Endothelial cell of hepatic sinusoid (primary cell): ENCODE data around the gene CALCOCO1.
"Not testable (repeated sequence)": the region's sequence is repeated elsewhere in the genome, so short reads cannot be mapped to it uniquely, and the experiment has no call there.

ENCODE experiments used
- in situ Hi-C: cut with HindIII; loops from 2 replicates; pipeline ENCODE4 v1.10.0; 2017; ENCODE audit warnings: low sequenced_read_pairs

The CALCOCO1 gene, protein sequence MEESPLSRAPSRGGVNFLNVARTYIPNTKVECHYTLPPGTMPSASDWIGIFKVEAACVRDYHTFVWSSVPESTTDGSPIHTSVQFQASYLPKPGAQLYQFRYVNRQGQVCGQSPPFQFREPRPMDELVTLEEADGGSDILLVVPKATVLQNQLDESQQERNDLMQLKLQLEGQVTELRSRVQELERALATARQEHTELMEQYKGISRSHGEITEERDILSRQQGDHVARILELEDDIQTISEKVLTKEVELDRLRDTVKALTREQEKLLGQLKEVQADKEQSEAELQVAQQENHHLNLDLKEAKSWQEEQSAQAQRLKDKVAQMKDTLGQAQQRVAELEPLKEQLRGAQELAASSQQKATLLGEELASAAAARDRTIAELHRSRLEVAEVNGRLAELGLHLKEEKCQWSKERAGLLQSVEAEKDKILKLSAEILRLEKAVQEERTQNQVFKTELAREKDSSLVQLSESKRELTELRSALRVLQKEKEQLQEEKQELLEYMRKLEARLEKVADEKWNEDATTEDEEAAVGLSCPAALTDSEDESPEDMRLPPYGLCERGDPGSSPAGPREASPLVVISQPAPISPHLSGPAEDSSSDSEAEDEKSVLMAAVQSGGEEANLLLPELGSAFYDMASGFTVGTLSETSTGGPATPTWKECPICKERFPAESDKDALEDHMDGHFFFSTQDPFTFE

DNA sequence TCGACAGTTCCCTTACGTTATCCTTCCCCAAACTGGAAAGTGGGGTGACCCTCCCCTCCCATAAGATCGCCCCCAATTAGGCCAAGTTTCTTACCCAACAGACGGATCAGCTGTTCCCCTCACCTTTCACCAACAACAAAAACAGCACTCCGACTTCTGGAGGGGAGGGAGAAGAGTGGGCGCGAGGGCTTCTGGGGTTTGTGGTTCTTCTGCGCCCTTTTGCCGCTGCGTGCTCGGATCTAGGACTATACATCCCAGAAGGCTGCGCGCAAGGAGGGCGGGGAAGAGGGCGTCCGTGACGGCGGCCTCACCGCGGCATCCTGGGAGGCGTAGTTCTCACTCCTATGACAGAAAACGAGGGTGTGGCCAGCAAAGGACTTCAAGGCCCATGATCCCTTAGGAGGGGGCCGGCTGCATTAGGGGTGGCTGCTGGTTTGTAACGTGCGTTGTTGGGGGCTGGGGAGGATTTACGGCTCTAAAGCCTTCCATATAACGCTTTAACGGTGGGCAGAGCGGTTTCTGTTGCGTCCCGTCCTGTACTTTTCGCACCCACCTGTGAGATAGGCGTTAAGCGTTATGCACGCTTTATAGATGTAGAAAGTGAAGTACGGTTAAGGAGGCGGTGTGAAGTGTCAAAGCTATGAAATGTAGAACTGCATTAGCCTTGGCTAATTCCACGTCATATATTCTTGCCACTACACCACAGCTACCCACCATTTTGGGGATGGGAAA is at the start of gene CALCOCO1:
Gene CALCOCO1 (minus strand): TSS at position 143 of the 732 bp plus-strand sequence. CDS start 2,210 bp downstream, outside the sequence.
- in situ Hi-C loops, result no loop called here

DNA sequence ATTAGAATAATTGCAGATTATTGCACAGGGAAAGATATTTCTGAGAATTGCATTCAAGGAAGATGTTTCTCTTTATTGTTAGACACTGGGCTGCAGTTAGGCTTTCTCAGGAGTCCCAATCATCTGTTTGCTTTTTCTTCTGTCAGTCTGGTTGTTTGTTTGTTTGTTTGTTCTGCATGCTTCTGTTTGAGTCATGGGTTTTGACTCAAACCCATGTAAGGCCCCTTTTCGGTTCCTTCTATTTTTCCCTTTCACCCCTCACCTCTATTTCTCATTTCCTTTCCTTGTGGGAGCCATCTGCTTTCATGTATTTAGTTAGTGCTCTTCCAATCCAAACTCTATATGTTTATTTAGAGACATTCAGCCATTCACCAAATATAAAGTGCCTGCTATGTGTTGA is 49.6 kb upstream of the CALCOCO1 start:
- in situ Hi-C loops, result no loop called here

DNA sequence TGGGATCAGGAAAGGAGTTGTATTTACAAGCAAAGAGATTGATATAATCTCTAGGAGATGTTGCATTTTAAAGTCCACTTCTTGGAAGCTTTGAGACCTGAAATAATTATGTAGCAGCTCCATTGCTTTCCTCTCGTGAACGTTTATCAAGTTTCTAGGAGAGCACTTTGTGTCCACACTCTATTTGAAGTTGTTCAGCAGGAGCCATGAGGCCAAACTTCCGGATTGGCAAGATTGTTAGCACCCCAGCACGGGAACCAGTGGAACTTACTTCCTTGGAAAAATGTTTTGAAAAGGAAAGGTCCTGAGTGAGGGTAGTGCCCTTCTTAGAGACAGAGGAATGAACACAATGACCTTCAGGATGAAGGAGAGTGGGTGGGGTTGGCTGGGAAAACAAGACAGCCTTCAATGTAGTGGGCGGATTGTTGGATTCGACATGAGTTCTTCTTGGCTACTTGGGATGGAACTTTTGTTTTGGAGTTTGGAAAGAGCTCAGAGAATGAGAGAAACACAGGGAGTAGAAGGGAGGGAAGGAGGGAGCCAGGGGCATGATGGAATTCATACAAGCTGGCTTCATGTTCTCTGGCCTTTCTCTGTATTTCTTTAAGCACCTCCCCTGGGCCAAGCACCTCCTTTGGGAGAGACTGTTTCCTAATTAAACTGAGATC is 48.4 kb upstream of the CALCOCO1 start:
- in situ Hi-C loops, result no loop called here

DNA sequence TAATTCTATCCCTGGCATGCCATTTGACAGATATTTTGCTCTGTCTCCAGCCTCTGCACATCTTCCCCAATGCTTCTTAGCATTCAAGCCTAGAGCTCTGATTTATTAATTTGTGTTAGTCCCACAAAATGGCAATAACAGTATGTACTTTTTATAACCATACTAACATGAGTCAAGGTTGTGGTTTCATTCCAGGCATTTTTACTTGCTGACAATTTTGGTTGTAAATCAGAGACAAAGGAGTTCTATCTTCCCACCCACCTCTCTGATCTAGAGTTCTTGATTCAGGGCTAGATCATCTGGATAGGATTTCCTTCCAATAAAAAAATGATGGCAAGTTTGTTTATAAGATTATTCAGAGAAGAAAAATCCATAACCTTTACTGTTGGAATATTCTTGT is 43.0 kb upstream of the CALCOCO1 start:
- in situ Hi-C loops, result no loop called here

DNA sequence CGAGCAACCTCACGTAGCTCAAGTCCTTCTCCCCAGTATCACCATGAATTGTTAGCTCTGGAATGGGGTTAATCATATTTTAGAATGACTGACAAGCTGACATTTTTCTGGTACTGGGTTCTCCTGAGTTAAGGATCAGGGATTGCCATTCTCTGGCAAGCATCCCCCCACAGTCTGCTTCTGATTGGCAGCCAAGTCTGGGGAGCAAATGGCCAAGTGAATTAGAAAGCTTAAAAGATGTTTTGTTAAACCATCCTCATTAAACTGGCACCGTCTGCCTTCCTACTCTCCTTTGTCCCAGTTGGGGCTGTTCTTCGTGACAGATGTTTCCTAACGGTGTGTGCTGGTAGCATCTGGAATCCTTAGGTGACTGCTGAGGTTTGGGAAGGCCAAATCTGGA is 41.7 kb upstream of the CALCOCO1 start:
- in situ Hi-C loops, result no loop called here

DNA sequence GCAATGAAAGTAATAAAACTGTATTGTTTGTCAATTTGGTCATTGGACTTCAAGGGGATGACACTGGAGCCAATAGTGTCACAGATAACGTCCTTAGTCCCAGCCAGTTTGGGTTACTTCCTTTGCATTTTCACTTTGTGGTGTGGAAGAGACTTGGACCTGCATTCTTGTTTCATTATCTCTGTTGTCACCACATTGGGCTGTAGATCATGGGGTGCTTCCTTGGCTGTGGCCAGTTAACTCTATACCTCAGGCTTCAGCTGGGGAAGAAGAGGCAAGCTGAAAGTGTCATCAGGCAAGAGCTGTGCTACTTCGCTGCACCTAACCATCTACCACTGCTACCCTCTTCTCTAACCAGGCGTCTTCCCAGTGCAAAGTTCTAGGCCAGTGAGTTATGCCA is 39.6 kb upstream of the CALCOCO1 start:
- in situ Hi-C loops, result no loop called here

DNA sequence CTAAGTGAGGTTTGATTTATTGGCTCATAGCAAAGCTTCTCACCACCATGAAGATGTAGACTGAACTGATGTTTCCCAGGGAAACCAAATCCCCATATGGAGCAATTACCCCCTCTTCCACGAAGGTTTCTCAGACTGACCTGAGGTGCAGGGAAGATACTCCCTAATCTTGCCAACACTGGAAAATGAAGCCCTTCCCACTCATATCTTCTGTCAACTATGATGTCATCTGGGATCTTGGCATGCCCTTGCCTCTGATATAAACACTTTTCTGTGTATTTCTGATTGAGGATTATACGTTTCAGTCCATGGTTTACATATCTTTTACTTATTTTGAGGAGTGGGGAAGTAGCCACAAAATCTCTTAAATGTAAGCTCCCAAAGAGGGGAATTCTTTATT is 38.6 kb upstream of the CALCOCO1 start:
- in situ Hi-C loops, result no loop called here

DNA sequence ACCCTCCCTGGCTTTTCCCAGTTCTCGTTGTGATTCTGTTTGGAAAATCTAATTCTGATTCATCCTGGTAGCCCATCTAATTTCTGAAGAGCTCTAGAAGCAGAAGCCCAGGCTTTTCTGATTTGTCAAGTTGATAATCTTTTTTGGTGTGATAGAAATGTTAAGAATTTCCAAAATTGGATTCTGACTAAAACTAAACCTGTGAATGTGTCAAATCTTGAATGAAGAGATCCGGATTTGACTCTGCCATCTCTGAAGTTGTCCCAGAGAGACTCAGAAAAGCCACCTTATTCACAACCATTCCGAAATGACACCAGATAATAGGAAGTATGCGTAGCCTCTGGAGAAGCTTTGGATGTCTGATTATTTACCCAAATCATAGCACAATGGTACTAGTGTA is 37.4 kb upstream of the CALCOCO1 start:
- in situ Hi-C loops, result no loop called here

DNA sequence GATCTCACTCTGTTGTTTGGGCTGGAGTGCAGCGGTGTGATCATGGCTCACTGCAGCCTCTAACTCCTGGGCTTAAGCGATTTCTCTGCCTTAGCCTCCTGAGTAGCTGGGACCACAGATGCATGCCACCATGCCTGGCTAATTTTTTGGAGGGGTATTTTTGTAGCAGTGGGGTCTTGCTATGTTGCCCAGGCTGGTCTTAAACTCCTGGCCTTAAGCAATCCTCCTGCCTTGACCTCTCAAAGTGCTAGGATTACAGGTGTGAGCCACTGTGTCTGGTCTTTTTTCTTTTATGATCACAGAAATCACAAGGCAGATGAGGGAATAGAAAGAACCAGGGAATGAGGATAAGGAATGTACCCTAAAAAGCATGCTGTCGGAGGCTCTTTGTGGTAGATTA is 35.5 kb upstream of the CALCOCO1 start:
- in situ Hi-C loops, result not testable (repeated sequence)

DNA sequence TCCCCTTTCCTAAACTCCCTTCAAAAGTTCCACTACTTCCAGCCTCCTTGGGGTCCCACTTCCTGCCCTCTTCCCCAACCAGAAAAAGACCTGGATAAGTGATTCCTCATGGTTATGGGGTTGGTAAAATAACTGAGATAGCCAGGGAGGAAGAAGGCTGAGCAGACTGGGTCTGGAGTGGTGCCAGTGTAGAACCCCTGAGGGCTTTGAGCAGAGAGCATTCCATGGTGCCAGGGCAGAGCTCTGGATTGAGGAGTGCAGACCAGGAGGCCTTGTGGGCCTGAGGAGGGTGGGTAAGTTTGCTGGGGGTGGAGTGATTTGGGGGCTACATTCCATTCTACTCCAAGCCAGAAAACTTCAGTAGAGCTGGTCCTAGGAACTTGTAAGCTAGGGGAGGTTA is 34.1 kb upstream of the CALCOCO1 start:
- in situ Hi-C loops, result no loop called here

DNA sequence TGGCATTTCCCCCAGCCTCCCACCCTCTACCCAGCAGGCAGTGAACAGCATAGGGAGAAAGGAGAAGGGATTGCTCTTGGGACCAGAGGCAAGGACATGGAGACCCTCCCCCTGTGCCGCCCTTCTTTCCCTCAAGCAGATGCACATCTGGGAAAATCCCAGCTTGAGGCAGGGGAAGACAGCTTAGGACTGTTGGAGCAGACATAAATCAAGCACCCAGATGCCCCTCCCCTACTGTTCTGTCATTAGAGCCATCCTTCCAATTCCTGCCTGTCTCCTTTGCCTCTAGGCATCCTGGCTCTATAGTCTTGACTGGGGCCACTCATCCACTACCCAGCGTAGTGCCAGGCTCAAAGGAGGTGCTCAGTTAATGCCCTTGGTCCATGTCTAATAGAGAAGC is 32.0 kb upstream of the CALCOCO1 start:
- in situ Hi-C loops, result no loop called here

DNA sequence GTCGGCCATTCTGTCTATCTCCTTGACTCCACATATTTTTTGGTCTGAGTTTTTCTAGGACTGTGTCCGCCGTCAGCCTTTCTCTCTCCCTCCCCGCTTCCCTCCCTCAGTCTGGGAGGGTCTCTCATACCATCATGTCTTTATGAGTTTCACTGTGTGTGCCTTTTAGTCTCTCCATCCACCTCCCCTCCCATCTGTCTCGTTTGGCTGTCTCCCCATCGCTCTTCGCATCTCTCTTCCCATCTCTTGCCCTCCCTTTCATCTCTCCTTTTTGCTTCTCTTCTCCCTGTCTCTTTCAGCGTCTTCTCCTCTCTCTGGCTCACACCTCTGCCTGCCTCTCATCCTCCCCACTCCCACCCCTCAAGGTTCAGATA is 31.5 kb upstream of the CALCOCO1 start:
- in situ Hi-C loops, result no loop called here

DNA sequence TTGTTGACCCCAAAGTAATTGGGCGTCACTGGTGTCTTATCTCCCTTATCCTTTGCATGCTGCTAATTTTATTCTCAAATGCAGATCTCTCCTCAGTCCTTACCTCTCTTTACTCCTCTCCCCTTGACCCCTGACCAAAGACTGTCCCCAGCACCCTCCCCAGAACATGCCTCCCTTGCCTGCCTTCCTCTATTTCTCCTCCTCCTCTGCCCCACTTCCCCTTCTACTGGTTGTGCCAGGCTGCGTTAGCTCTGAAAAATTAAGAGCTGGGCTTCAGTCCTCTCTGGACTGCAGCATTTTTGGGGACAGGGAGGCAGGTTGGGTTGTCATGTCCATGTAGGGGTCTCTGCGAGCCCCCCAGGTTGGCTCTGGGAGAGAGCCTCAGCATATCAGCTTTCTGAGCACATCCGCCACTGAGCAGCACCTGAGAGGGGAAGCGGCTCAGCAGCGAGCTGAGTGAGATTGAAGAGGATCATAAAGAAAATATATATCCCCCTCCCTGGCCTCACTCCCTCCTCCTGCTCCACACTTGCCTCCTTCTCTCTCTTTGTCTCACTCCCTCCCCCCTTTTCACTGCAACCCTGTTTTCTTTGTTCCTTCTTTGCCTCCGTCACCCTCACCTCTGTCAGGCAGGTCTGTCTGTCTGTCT is 31.0 kb upstream of the CALCOCO1 start:
- in situ Hi-C loops, result no loop called here

DNA sequence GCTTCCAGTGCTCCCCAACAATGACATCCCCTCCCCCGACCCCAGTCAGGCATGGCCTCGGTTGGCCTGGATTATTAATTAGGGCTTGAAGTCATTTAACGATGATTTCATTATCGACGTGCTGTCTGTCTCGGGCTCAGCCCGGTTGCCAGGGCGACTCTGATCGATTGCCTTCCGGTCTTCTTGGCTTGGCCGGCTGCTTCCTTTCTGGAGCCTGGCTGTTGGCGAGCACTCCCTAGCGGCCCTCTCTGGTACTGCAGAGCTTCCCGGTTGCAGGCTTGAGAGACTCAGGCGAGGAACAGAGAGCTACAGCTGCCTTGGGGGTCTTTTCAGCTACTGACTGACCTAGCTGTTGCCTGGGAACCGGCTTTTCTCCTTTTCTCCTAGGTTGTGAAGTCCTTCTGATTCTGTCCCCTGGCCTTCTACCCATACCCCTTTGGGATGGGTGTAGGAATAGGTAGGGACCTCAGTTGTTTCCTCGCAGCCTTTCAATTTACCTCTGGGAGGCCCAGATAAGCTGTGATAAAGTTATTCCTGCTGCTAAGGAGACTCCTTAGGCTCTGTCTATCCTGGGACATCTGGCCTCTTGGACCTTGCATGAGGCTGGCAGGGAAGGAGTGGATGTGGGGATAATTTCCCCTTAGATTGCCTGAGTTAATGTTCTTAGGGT is 30.0 kb upstream of the CALCOCO1 start:
- in situ Hi-C loops, result no loop called here

DNA sequence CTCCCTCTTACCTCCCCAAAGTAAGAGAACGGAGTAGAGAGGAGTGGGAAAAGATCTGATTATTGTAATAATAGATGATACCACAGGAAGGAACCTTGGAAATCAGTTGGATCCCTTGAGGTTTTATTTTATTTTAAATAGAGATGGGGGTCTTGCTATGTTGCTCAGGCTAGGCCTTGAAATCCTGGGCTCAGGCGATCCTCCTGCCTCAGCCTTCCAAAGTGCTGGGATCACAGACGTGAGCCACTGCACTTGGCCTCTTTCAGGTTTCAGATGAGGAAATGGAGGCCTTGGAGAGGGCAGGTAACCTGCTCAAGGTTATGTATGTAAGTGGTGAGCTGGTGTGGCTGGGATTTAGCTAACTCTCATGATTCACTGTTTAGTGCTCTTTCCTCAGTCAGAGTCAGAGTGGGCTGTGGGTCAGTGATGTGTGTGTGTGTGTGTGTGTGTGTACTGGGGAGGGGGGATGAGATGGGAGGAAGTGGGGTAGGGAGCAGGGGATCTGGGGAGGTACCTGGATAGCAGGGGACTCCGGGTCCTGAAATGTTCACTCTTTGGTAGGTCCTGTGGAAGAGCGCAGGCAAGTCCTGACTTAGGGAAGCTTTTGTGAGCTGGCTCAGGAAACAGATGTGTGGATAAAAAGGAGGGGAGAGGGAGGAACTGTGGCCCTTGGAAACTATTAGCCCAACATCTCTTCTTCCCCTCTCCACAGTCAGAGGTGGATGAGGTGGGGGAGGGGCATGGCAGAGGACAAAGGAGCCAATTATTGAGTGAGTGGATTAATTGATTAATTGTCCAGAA is 29.2 kb upstream of the CALCOCO1 start:
- in situ Hi-C loops, result no loop called here

DNA sequence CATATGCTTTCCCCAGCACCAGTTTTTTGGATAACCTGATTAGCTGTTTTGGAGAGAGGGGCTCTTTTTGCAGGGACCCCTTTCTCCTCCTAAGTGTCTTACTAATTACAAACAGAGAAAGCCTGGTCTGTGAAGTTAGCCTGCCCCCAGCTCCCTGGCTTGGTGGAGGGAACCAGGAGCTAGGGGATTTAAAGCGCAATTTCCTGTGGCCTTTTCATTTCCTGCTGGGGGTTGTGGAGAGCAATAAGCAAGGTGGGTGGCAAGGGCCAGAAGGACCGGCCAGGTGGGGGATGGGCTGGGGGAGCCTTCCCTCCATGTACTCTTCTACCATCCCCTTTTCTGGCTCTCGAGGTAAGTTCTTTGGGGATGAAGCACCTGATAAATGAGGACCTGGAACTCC is 28.6 kb upstream of the CALCOCO1 start:
- in situ Hi-C loops, result no loop called here

DNA sequence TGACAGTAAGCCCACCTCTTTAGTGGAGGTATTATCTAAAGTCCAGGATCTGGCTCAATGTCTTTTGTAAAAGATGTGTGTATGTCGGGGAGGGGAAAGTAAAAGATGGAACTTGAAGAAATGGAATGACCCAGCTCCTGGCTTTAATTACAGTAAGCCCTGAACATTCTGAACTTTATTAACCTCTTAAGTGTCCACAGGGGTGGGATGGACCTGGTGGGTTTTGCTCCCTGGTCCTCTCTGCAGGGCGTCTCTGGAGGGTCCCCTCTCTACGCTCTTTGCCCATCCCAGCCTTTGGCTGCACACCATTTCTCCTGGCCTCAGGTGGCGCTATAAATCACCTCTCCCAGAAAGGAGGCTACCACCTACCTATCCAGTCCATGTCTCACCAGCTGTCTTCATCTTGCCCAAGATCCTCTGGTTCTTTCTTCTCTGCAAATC is 28.2 kb upstream of the CALCOCO1 start:
- in situ Hi-C loops, result no loop called here

DNA sequence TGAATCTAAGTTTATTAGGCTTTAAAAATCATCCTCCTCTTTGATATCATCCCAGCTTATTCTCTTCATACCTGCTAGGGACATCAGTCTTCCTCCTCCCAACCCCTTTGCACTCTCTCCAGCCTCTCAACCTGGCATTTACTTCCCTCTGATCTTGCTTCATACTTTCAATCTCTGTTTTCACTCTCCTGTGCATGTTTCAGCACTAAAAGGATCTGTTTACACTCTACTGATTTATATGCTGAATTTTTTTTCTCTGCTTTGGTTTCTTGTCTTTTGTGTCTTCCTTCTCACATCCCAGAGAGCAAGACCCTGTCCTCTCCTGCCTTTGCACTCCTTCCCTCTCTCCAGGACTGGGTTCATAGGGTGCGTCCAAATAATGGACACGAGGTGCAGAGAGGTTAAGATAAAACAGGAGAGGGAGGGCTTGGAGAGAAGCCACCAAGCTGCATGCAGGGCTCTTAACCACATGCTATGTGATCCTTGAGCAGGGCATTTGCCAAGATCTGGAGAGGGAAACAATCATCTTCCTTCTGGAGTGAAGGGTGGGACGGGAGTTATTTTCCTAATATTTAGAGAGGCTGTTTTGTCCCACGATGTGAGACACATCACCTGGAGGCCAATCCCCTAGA is 27.5 kb upstream of the CALCOCO1 start:
- in situ Hi-C loops, result no loop called here

DNA sequence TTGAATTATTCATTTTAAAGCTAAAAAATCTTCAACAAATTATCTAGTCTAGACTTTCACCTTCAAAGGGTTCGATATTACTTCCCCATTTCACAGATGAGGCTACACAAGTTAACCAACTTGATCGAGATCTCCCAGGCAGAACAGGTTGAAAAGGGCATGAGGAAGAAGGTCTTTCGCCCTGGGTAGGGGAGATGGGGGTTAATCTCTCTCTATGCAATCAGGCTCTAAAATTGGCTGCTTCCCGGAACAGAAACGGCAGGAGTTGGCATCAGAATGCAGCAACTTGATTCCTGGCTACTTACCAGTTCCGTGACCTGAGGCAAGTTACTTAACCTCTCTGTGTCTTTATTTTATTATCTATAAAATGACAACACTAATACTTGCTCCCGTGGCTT is 26.9 kb upstream of the CALCOCO1 start:
- in situ Hi-C loops, result no loop called here
